ES-I3 (cell line): Measurements from ENCODE around the gene OGFRL1.

ENCODE experiments used
- H3K36me3 ChIP-seq: 2 replicates; pipeline ENCODE4 v1.6.1; 2013; ENCODE audit warnings: mild to moderate bottlenecking, low read length, control low read depth, moderate library complexity; ENCODE audit not compliant: insufficient read depth
- H3K4me1 ChIP-seq: 2 replicates; pipeline ENCODE4 v1.6.1; 2013; ENCODE audit warnings: mild to moderate bottlenecking, control low read depth, low read length; ENCODE audit not compliant: insufficient read depth
- H3K9ac ChIP-seq: 2 replicates; pipeline ENCODE4 v1.6.1; 2013; ENCODE audit warnings: low read depth, mild to moderate bottlenecking, low read length, moderate library complexity
- H3K9me3 ChIP-seq: 2 replicates; pipeline ENCODE4 v1.6.1; 2013; ENCODE audit warnings: mild to moderate bottlenecking, low read length, moderate library complexity; ENCODE audit not compliant: control insufficient read depth, insufficient read depth

OGFRL1 gene

DNA sequence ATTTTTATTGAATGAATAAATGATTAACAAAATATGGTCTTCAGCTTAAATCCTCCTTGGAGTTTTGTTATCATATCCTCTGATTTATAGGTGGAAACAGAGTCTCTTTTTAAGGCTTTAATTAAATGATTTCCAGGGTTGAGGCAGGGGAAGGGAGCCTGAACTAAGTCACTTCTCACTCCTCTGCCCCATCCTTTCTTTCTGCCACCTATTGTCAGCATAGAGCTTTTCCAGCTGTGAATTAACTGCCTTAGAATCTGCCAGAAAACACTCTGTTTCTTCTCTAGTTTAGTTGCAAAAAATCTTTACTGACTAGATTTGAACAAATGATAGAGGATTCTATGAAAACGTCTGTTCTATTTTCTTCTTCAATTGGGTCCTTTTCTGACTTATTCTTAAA, 9.8 kb downstream of the OGFRL1 start:
- H3K9ac ChIP-seq: no peak overlapping the region
- peaks cover 3% of the 10 kb centered on the region; the same call in 1 of the 2 replicates for H3K36me3 ChIP-seq
- no peaks in the 10 kb centered on the region for H3K9me3 ChIP-seq
- peaks cover 14% of the 10 kb centered on the region; the same call in 1 of the 2 replicates for H3K4me1 ChIP-seq

DNA sequence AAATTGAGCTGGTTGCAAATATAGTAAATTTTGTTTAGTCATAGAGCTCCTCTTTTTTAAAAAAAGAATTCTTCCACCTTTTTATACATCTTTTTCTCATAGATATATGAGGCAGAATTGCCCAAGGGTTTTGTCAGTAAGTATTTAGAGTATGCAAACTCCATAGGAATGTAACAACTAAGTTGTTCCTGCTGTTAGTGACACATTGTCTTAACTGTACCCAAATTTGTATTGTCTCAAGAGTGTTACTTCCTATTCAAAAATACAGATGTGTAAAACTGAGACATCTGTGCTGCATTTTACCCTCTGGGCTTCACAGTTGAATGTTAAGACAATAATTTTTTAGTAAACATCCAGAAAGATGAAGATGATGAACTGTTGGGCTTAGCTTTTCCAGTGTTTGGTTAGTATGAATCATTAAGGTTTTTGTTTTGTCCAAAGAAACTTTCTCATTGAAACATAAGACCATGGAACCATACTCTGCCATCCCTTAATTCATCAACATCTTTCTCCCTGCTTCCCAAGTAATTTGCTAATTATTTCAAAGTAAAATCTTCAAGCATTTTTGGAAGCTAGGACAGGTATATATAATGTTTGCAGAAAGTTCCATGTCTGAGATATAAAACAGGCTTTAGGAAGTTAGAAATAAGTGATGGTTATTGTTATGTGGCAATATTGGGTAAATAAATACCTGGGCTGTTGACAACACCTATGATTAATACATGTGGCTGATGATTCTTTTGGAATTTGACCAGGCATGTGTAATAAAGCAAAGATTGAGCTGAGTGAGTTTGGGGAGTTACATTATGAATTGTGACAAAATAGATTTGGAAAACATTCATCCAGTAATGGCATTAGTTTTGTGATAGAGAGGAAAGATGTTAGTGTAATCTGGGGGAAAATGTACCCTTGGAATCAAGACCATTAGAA, 11.2 kb downstream of the OGFRL1 start:
- Histone ChIP-seq H3K9ac (no peak overlapping the region), H3K4me1 (peaks cover 14% of the 10 kb centered on the region; the same call in 1 of the 2 replicates), H3K9me3 (no peaks in the 10 kb centered on the region), H3K36me3 (peaks cover 3% of the 10 kb centered on the region; the same call in 1 of the 2 replicates)

DNA sequence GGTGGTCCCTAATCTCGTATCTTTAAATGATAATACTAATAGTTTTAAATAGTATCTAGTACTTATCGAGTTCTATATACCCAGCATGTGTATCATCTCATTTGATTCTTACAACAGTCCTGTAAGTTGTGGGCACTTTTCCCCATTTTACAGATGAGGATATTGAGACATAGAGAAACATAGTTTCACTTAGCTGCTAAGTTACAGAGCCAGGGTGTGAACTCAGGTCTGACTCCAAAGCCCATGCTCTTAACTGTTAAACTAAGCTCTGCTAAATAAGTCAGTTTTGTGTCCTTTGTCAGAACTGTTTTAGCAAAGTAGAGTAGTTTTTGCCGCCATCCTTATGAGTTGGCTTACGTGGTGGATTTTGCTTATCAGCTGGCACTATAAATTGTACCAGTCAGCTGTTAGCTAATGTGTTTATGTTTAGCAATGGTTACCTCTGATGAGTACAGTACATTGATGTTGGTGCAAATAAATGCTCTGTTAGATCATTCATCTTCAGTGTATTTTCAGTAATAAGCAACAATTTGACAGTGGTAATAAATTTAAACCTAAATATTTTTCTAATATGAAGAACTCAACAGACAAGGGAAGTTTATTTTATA, 12.1 kb downstream of the OGFRL1 start:
- H3K9me3 ChIP-seq: no peaks in the 10 kb centered on the region
- H3K9ac ChIP-seq: no peak overlapping the region
- peaks cover 14% of the 10 kb centered on the region; the same call in 1 of the 2 replicates for H3K4me1 ChIP-seq
- no peaks in the 10 kb centered on the region for H3K36me3 ChIP-seq

- Histone ChIP-seq H3K36me3 (no peaks in the 10 kb centered on the region), H3K9ac (no peak overlapping the region), H3K9me3 (no peaks in the 10 kb centered on the region), H3K4me1 (peaks cover 14% of the 10 kb centered on the region; the same call in 1 of the 2 replicates)
These were observed 12.9 kb downstream of the OGFRL1 start for GRCh38 chr6:71301546-71301945.

- no peaks in the 10 kb centered on the region for H3K4me1 ChIP-seq
- no peaks in the 10 kb centered on the region for H3K9me3 ChIP-seq
- H3K36me3 ChIP-seq: no peaks in the 10 kb centered on the region
- H3K9ac ChIP-seq: no peak overlapping the region
These were observed 21.0 kb downstream of the OGFRL1 start for GRCh38 chr6:71309656-71310055.

DNA sequence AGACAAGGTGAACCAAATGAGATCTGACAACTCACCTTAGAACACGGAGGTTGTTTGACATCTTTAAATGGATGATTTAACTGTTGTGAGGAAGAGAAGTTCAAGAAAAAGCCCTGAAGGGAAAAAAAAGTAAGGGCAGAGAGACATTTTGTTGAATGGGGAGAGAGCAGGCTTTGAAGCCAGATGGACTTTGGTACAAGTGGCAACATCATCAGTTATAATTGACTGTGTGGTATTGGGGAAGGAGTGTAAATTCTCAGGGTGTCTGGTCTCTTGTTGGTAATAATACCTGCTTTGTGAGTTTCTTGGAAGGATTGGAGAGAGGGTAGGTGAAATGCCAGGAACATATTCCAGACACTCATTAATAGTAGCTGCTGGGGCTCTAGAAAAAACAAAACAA, 21.6 kb downstream of the OGFRL1 start:
- Histone ChIP-seq H3K9me3 (no peaks in the 10 kb centered on the region), H3K4me1 (no peaks in the 10 kb centered on the region), H3K9ac (no peak overlapping the region), H3K36me3 (no peaks in the 10 kb centered on the region)

- H3K9me3 ChIP-seq: no peaks in the 10 kb centered on the region
- H3K4me1 ChIP-seq: no peaks in the 10 kb centered on the region
- no peaks in the 10 kb centered on the region for H3K36me3 ChIP-seq
- H3K9ac ChIP-seq: no peak overlapping the region
These were observed 23.5 kb downstream of the OGFRL1 start for GRCh38 chr6:71312089-71312488.

GRCh38 chr6:71317441-71317840, 28.8 kb downstream of the OGFRL1 start:
- no peaks in the 10 kb centered on the region for H3K9me3 ChIP-seq
- no peaks in the 10 kb centered on the region for H3K36me3 ChIP-seq
- H3K4me1 ChIP-seq: no peaks in the 10 kb centered on the region
- no peak overlapping the region for H3K9ac ChIP-seq

DNA sequence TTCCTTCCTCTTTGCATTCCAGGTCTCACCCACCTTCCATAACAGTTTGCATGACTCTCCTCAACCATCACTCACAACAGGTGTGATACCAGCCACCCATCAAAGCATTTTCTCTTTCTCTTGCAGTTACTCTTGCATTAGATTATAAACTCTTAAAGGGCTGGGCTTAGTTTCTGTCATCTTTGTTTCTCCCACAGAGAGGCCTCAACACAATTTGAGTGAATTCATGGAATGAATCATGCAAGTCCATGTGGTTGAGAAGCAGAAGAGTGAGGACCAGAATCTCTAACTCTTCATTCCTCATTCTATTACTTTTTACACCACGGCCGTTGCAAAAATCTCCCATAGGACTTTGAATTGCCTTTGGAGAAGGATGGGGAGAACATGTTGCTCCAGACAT, 31.4 kb downstream of the OGFRL1 start:
- Histone ChIP-seq H3K9me3 (no peaks in the 10 kb centered on the region), H3K9ac (no peak overlapping the region), H3K36me3 (no peaks in the 10 kb centered on the region; the same call in 1 of the 2 replicates), H3K4me1 (no peaks in the 10 kb centered on the region)

DNA sequence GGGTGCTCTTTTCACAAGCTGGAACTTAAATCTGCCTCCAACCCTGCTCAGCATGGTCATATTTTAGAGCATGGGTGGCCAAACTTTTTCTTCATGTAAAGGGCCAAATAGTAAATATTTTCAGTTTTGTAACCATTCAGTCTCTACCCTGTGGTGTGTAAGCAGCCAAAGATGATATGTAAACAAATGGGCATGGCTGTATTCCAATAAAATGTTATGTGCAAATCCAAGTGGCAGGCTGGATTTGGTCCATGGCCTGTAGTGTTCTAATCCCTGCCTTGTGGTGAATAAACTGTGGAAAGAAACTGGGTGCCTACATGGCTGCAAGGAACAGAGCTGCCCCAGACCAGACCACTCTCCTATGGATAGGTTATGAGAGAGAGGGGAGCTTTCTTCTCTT, 32.7 kb downstream of the OGFRL1 start:
- Histone ChIP-seq H3K36me3 (no peaks in the 10 kb centered on the region; the same call in 1 of the 2 replicates), H3K4me1 (no peaks in the 10 kb centered on the region), H3K9ac (no peak overlapping the region), H3K9me3 (no peaks in the 10 kb centered on the region)

GRCh38 chr6:71324194-71324785, 35.7 kb downstream of the OGFRL1 start:
- no peaks in the 10 kb centered on the region for H3K9me3 ChIP-seq
- no peaks in the 10 kb centered on the region for H3K4me1 ChIP-seq
- no peaks in the 10 kb centered on the region; the same call in 1 of the 2 replicates for H3K36me3 ChIP-seq
- H3K9ac ChIP-seq: no peak overlapping the region

GRCh38 chr6:71326611-71327010, 38.0 kb downstream of the OGFRL1 start:
- Histone ChIP-seq H3K9ac (no peak overlapping the region), H3K9me3 (no peaks in the 10 kb centered on the region), H3K36me3 (no peaks in the 10 kb centered on the region; the same call in 1 of the 2 replicates), H3K4me1 (no peaks in the 10 kb centered on the region)

- Histone ChIP-seq H3K9ac (no peak overlapping the region), H3K36me3 (no peaks in the 10 kb centered on the region), H3K9me3 (no peaks in the 10 kb centered on the region), H3K4me1 (peaks cover 4% of the 10 kb centered on the region; the same call in 1 of the 2 replicates)
These were observed 41.9 kb downstream of the OGFRL1 start for GRCh38 chr6:71330501-71330900.

DNA sequence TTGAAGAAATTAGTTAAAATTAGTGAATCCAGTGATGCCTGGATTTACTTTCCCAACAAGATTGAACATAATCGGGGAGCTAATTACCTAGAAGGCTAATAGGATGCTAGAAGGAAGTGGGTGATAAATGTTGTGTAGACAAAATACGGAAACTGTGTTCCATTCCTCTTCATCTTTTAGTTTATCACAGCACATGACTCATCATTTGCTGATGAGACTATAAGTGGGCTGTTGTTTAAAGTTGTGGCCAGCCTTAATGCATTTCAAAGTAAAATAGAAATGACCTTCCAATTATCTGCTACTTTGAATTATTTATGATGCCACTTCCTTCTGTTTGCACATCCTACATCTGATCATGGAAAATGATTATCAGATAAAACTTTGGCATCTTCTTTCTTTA, 43.4 kb downstream of the OGFRL1 start:
- Histone ChIP-seq H3K36me3 (no peaks in the 10 kb centered on the region), H3K4me1 (peaks cover 4% of the 10 kb centered on the region; the same call in 1 of the 2 replicates), H3K9ac (no peak overlapping the region), H3K9me3 (no peaks in the 10 kb centered on the region)
